SK-N-SH (cell line): Measurements from ENCODE around the gene ANKH. TPM values are rescaled to one million over a fixed set of nuclear protein-coding genes. Genes with fewer than 3 reads are reported as not detected.

Experiments
- CTCF ChIA-PET: fragments of 300-600, 350-600 bp; formaldehyde crosslinking; extraction: SDS; loops from one replicate; lab custom pipeline; 2021; lab: Yijun Ruan, JAX
- POLR2A ChIA-PET: fragments of 350-600 bp; sonication (Branson Sonifier 250); formaldehyde crosslinking; extraction: SDS; loops from one replicate; lab custom pipeline; 2020; ENCODE audit warnings: antibody characterized with exemption, inconsistent platforms; lab: Yijun Ruan, JAX
- DNase-seq: peaks from one replicate; pipeline ENCODE4 v3.0.0; 2012
- H2AFZ ChIP-seq: fragments of 200-600 bp; sonication (generic); 2 replicates; pipeline ENCODE4 v1.8.1; 2016; ENCODE audit warnings: antibody characterized with exemption, mild to moderate bottlenecking, low read depth
- H3F3A ChIP-seq: fragments of 200-600 bp; sonication (generic); replicated peaks from 2 replicates; pipeline ENCODE3; 2016; ENCODE audit warnings: antibody characterized with exemption, mild to moderate bottlenecking; ENCODE audit not compliant: insufficient read depth
- H3K27ac ChIP-seq, 2 experiments: fragments of 200-500 bp in 1 of 2; fragments of 200-600 bp in 1 of 2; sonication (Bioruptor generic) in 1 of 2; sonication (generic), shearing (Covaris generic) in 1 of 2; 2 replicates each; pipeline versions ENCODE4 v1.5.1 to v1.6.1; 2014 to 2016; ENCODE audit warnings: low read depth in 2 of 2, inconsistent platforms in 1 of 2, low read length in 1 of 2, mild to moderate bottlenecking in 1 of 2, mixed read lengths in 1 of 2
- H3K27me3 ChIP-seq: fragments of 200-600 bp; sonication (generic), shearing (Covaris generic); 2 replicates; pipeline ENCODE4 v1.6.1; 2016; ENCODE audit warnings: mixed run types; ENCODE audit not compliant: insufficient read depth
- H3K36me3 ChIP-seq, 2 experiments: fragments of 200-500 bp in 1 of 2; fragments of 200-600 bp in 1 of 2; sonication (Bioruptor generic) in 1 of 2; sonication (generic) in 1 of 2; replicated peaks in 1 of 2; 2 replicates each; pipeline versions ENCODE3 to v1.5.1; 2014 to 2016; ENCODE audit warnings: low read length in 1 of 2, mild to moderate bottlenecking in 1 of 2; ENCODE audit not compliant: insufficient read depth in 2 of 2, control insufficient read depth in 1 of 2
- H3K4me1 ChIP-seq, 2 experiments: fragments of 200-500 bp in 1 of 2; fragments of 200-600 bp in 1 of 2; sonication (Bioruptor generic) in 1 of 2; sonication (generic), shearing (Covaris generic) in 1 of 2; 2 replicates each; pipeline versions ENCODE4 v1.5.1 to v1.6.1; 2014 to 2016; ENCODE audit warnings: low read depth in 1 of 2, low read length in 1 of 2, mixed run types in 1 of 2; ENCODE audit not compliant: insufficient read depth in 2 of 2, control insufficient read depth in 1 of 2
- H3K4me2 ChIP-seq: fragments of 200-600 bp; sonication (generic), shearing (Covaris generic); 2 replicates; pipeline ENCODE4 v1.6.1; 2017; ENCODE audit warnings: mixed run types
- H3K4me3 ChIP-seq, 2 experiments: fragments of 200-500 bp in 1 of 2; fragments of 200-600 bp in 1 of 2; sonication (Bioruptor generic) in 1 of 2; sonication (generic), shearing (Covaris generic) in 1 of 2; 2 replicates each; pipeline versions ENCODE4 v1.5.1 to v1.8.1; 2014 to 2016; ENCODE audit warnings: low read depth in 2 of 2, inconsistent platforms in 1 of 2, low read length in 1 of 2, mild to moderate bottlenecking in 1 of 2, mixed read lengths in 1 of 2, moderate library complexity in 1 of 2
- H3K79me2 ChIP-seq: fragments of 200-600 bp; sonication (generic); 2 replicates; pipeline ENCODE4 v1.8.1; 2017; ENCODE audit warnings: mild to moderate bottlenecking; ENCODE audit not compliant: insufficient read depth
- H3K9ac ChIP-seq: fragments of 200-600 bp; sonication (generic); 2 replicates; pipeline ENCODE4 v1.6.1; 2017; ENCODE audit warnings: mixed run types
- H3K9me2 ChIP-seq: fragments of 200-600 bp; sonication (generic); 2 replicates; pipeline ENCODE4 v1.6.1; 2017; ENCODE audit warnings: mixed run types
- H3K9me3 ChIP-seq: fragments of 200-600 bp; sonication (generic); 2 replicates; pipeline ENCODE4 v1.6.1; 2017; ENCODE audit warnings: mixed run types, mild to moderate bottlenecking, moderate library complexity
- H4K20me1 ChIP-seq: fragments of 200-600 bp; sonication (generic); 2 replicates; pipeline ENCODE4 v1.6.1; 2017; ENCODE audit warnings: mild to moderate bottlenecking, mixed run types; ENCODE audit not compliant: insufficient read depth
- EZH2phosphoT487 ChIP-seq: fragments of 200-600 bp; sonication (generic); IDR thresholded peaks from 2 replicates; pipeline ENCODE4 v1.6.1; 2017; ENCODE audit warnings: low read depth, mixed run types, mild to moderate bottlenecking, antibody characterized with exemption, moderate library complexity, borderline replicate concordance
- FOSL2 ChIP-seq: IDR thresholded peaks from 2 replicates; pipeline ENCODE4 v1.4.0; 2012; ENCODE audit warnings: low read depth, mild to moderate bottlenecking, moderate library complexity, borderline replicate concordance
- FOXM1 ChIP-seq: IDR thresholded peaks from 2 replicates; pipeline ENCODE4 v1.4.0; 2012; ENCODE audit warnings: low read depth, mild to moderate bottlenecking
- NFIC ChIP-seq: IDR thresholded peaks from 2 replicates; pipeline ENCODE4 v1.4.0; 2012; ENCODE audit warnings: borderline replicate concordance
- NRF1 ChIP-seq: IDR thresholded peaks from 2 replicates; pipeline ENCODE4 v1.6.1; 2012; ENCODE audit warnings: low read depth, mild to moderate bottlenecking, low read length
- POLR2AphosphoS5 ChIP-seq: IDR thresholded peaks from 2 replicates; pipeline ENCODE4 v1.6.1; 2012; ENCODE audit warnings: low read depth, low read length
- RAD21 ChIP-seq: IDR thresholded peaks from 2 replicates; pipeline ENCODE4 v1.6.1; 2012; ENCODE audit warnings: mild to moderate bottlenecking, low read length
- RFX5 ChIP-seq: IDR thresholded peaks from 2 replicates; pipeline ENCODE4 v1.6.1; 2012; ENCODE audit warnings: mild to moderate bottlenecking, improper control_type of control experiment, low read length
- SIN3A ChIP-seq: IDR thresholded peaks from 2 replicates; pipeline ENCODE4 v1.6.1; 2012; ENCODE audit warnings: low read depth, mild to moderate bottlenecking, low read length, moderate library complexity, borderline replicate concordance
- TAF1 ChIP-seq: IDR thresholded peaks from 2 replicates; pipeline ENCODE4 v1.6.1; 2012; ENCODE audit warnings: low read depth, mild to moderate bottlenecking, low read length, moderate library complexity, borderline replicate concordance
- WGBS: methylation state at CpG from one replicate; pipeline ENCODE4 v1.1.6; 2017; ENCODE audit warnings: low lambda C conversion rate; 5-methylcytosine and 5-hydroxymethylcytosine counted together
- polyA plus RNA-seq, 3 experiments: library from polyadenylated mRNA; depleted of rRNA; stranded (reverse); fragments of >200 nt; gene quantifications; 2 replicates each; pipeline ENCODE4 v1.2.3, GENCODE V29; 2012
- TF ChIP-seq, protein P1 (sequence below): IDR thresholded peaks from 2 replicates; pipeline ENCODE4 v1.4.0; 2012; ENCODE audit warnings: low read depth, borderline replicate concordance
- TF ChIP-seq, protein P2 (sequence below): IDR thresholded peaks from 2 replicates; pipeline ENCODE4; 2012
- TF ChIP-seq, protein P3 (sequence below): fragments of 150-350 bp; IDR thresholded peaks from 2 replicates; pipeline ENCODE4 v1.6.1; 2016; ENCODE audit warnings: mild to moderate bottlenecking, low read depth, low read length
- TF ChIP-seq, protein P4 (sequence below): IDR thresholded peaks from 2 replicates; pipeline ENCODE4 v1.4.0; 2012; ENCODE audit warnings: low read depth
- TF ChIP-seq, protein P5 (sequence below): fragments of 150-350 bp; IDR thresholded peaks from 2 replicates; pipeline ENCODE4 v1.6.1; 2017; ENCODE audit warnings: antibody characterized with exemption, low read length, low read depth, borderline replicate concordance

The ANKH gene
- polyA plus RNA-seq, 1 of the 3 experiments (the other 2 are of a cell fraction) = 22.0 TPM

DNA sequence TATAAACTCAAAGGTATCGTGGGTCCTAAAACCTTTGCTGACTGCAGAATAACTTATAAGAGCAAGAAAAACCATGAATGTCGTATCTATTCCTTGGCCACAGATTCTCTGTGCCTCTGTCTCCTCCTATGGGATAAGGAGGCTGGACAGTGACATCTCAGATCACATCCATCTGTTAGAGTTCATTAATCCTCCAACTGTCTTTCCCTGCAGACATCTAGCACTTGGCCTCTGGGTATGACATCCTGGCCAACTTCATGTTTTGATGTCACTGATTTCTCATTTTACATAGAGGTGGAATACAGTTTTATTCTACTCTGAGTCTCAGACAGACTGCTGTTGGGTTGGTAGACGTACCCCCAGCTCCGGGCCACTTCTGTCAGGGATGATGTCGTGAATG, 120.9 kb downstream of the ANKH start (continued):
- TF ChIP-seq, protein P1, sequence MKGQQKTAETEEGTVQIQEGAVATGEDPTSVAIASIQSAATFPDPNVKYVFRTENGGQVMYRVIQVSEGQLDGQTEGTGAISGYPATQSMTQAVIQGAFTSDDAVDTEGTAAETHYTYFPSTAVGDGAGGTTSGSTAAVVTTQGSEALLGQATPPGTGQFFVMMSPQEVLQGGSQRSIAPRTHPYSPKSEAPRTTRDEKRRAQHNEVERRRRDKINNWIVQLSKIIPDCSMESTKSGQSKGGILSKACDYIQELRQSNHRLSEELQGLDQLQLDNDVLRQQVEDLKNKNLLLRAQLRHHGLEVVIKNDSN = no peak
- TF ChIP-seq RFX5 = no peak

DNA sequence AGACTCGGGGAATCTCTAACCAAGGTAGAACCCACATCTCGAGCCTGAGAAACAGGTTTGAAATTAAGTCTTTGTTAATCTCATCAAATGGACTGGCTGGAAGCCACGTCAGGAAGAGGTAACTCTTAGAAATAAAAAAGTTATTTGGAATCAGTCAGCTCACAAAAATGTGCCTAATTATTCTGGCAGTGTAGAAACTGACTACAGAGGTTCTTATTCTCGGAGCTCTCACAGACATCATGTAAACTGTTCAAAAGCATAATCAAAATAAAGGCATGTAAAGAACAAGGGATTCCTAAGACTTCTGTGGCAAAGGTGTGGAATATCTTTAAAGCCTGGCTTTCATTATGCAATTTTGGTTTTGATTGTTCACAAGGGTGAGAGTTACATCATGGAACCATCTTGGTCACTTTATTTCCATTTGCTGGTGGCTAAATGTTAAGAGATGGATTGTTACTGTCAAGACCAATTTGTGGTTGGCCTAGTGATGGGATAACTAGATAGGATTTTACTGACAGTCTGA, 121.9 kb downstream of the ANKH start:
- CTCF ChIA-PET = interaction anchor here (1.4 to 1.6 kb wide), 2 partner anchors 22 to 254 kb away, joined by 3 to 5 read pairs; no protein-coding TSS in a partner anchor
- Histone ChIP-seq H3K4me2 (no peak overlapping the region), H3K9ac (no peak overlapping the region), H3K4me1 (peaks cover 0 to 3% of the 10 kb centered on the region in 2 experiments; a peak in 2 of 4 replicates), H3K9me3 (no peaks in the 10 kb centered on the region), H3K27me3 (no peaks in the 10 kb centered on the region), H3K9me2 (no peaks in the 10 kb centered on the region)
- POLR2A ChIA-PET = no interaction called here
- TF ChIP-seq, protein P2, sequence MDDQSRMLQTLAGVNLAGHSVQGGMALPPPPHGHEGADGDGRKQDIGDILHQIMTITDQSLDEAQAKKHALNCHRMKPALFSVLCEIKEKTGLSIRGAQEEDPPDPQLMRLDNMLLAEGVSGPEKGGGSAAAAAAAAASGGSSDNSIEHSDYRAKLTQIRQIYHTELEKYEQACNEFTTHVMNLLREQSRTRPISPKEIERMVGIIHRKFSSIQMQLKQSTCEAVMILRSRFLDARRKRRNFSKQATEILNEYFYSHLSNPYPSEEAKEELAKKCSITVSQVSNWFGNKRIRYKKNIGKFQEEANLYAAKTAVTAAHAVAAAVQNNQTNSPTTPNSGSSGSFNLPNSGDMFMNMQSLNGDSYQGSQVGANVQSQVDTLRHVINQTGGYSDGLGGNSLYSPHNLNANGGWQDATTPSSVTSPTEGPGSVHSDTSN = peak; percentile 31; the same call in 1 of the 2 replicates
- no peak for TF ChIP-seq SIN3A
- TF ChIP-seq, all 33 proteins: peak for 1
- WGBS = 84% methylated on average over 4 of the region's 4 CpGs
- H3F3A ChIP-seq = no peaks in the 10 kb centered on the region
- no peaks in the 10 kb centered on the region for H4K20me1 ChIP-seq
- no peak for DNase-seq
- no peak overlapping the region for H2AFZ ChIP-seq
- no peaks in the 10 kb centered on the region for H3K79me2 ChIP-seq
- H3K4me3 ChIP-seq = no peak overlapping the region
- peaks cover 0 to 13% of the 10 kb centered on the region in 2 experiments for H3K36me3 ChIP-seq
- no peak overlapping the region for H3K27ac ChIP-seq

DNA sequence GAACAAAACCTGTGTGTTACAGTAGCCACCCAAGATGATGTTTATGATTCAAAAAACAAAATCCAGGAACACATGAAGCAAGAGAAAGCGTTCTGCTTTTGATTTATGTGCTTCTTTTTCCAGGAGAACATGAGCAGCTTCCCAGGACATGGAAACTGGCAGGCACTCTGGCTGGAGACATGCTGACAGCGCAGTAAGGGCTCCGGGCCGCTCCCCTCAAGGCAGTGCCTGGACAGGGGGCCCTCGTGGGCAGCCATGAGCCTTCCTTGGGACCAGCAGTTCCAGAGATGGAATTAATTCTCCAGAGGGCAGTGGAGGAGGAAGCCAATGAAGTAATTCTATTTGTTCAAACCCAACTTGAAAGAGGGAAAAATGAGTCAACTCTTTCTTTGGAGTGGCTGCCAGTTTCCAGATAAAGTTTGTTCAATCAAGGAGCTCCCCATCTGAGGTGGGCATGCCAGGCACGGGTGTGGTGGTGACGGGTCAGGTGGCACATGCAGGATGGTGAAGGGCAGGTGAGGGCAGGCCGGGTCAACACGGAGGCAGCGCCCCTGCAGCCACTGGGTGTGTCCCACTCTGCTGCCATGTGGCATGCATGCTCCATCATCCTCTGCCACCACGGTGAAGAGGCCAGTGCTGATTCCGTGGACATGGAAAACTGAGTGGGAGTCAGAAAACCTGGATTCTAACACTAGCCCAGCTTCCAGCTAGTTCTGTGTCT, 123.2 kb downstream of the ANKH start:
- no peaks in the 10 kb centered on the region for H3K9me3 ChIP-seq
- no peaks in the 10 kb centered on the region for H3K9me2 ChIP-seq
- POLR2A ChIA-PET = no interaction called here
- DNase-seq = no peak
- H3K9ac ChIP-seq = no peak overlapping the region
- H3K36me3 ChIP-seq = peaks cover 0 to 13% of the 10 kb centered on the region in 2 experiments
- no peaks in the 10 kb centered on the region for H3K27me3 ChIP-seq
- H3K4me1 ChIP-seq = peaks cover 0 to 14% of the 10 kb centered on the region in 2 experiments; a peak in 2 of 4 replicates
- H3F3A ChIP-seq = peaks cover 10% of the 10 kb centered on the region
- no peak overlapping the region for H3K4me2 ChIP-seq
- no peak overlapping the region for H3K27ac ChIP-seq
- H3K4me3 ChIP-seq = no peak overlapping the region
- 93% methylated on average over 6 of the region's 12 CpGs for WGBS
- H2AFZ ChIP-seq = no peak overlapping the region
- TF ChIP-seq NFIC (no peak), POLR2AphosphoS5 (no peak), EZH2phosphoT487 (no peak), RAD21 (no peak), TAF1 (no peak), FOXM1 (no peak), FOSL2 (no peak), NRF1 (no peak)
- TF ChIP-seq, protein P3, sequence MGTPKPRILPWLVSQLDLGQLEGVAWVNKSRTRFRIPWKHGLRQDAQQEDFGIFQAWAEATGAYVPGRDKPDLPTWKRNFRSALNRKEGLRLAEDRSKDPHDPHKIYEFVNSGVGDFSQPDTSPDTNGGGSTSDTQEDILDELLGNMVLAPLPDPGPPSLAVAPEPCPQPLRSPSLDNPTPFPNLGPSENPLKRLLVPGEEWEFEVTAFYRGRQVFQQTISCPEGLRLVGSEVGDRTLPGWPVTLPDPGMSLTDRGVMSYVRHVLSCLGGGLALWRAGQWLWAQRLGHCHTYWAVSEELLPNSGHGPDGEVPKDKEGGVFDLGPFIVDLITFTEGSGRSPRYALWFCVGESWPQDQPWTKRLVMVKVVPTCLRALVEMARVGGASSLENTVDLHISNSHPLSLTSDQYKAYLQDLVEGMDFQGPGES = no peak
- TF ChIP-seq, protein P2 = no peak
- TF ChIP-seq, protein P4, sequence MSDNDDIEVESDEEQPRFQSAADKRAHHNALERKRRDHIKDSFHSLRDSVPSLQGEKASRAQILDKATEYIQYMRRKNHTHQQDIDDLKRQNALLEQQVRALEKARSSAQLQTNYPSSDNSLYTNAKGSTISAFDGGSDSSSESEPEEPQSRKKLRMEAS = no peak
- TF ChIP-seq, protein P5, sequence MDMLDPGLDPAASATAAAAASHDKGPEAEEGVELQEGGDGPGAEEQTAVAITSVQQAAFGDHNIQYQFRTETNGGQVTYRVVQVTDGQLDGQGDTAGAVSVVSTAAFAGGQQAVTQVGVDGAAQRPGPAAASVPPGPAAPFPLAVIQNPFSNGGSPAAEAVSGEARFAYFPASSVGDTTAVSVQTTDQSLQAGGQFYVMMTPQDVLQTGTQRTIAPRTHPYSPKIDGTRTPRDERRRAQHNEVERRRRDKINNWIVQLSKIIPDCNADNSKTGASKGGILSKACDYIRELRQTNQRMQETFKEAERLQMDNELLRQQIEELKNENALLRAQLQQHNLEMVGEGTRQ = no peak
- TF ChIP-seq, all 33 proteins: peak for 0
- Histone ChIP-seq H4K20me1 (no peaks in the 10 kb centered on the region), H3K79me2 (no peaks in the 10 kb centered on the region)
- CTCF ChIA-PET = interaction anchor here (0.7 to 1.6 kb wide), 3 partner anchors 21 to 255 kb away, joined by 3 to 5 read pairs (median 3); no protein-coding TSS in a partner anchor
